ENCODE measurements around the gene FBXL7. TPM values are rescaled to one million over a fixed set of nuclear protein-coding genes. Genes with fewer than 3 reads are reported as not detected.

FBXL7 gene
- polyA plus RNA-seq, 1 donor (not counting 4 experiments of a cell fraction or from before 2014, with no cell fraction given), result 0.22 TPM

- dilution Hi-C loops (cut with MboI; ENCODE audit: extremely low pct_ligation_motif_present, low sequenced_read_pairs), result no loop called here
- DNase-seq (ENCODE audit: low read depth, low spot score) (no peak), FAIRE-seq (no peak)
- H3K4me2 ChIP-seq (ENCODE audit: control insufficient read depth, extremely low read depth, insufficient read depth, low read depth, low read length), result no peak overlapping the region
- no peak overlapping the region for H3K9ac ChIP-seq (ENCODE audit: control insufficient read depth, extremely low read depth, insufficient read depth, low read length)
- no peak overlapping the region for H2AFZ ChIP-seq (ENCODE audit: control insufficient read depth, low read length)
- H3K27ac ChIP-seq (ENCODE audit: control insufficient read depth, insufficient read depth, low read length), result no peak overlapping the region
- H3K9me3 ChIP-seq (ENCODE audit: control insufficient read depth, low read depth, low read length), result no peaks in the 10 kb centered on the region
- no peaks in the 10 kb centered on the region for H3K27me3 ChIP-seq (ENCODE audit: control insufficient read depth, extremely low read depth, insufficient read depth, low read length)
- no peaks in the 10 kb centered on the region for H3K79me2 ChIP-seq (ENCODE audit: control insufficient read depth, insufficient read depth, low read length)
- TF ChIP-seq CTCF (optimal IDR thresholded peaks at IDR 0.05 in 1 of 3, IDR thresholded peaks at IDR 0.05 in 1 of 3, conservative IDR thresholded peaks at IDR 0.05 in 1 of 3; ENCODE audit: extremely low read depth in 1 of 3, insufficient read depth in 2 of 3, low read length in 3 of 3) (no peak), EZH2 (IDR thresholded peaks at IDR 0.05; ENCODE audit: low read length) (no peak)
- no peaks in the 10 kb centered on the region for H3K36me3 ChIP-seq (ENCODE audit: control insufficient read depth in 2 of 2, extremely low read depth in 1 of 2, insufficient read depth in 2 of 2, low read length in 2 of 2)
- no peaks in the 10 kb centered on the region for H3K9me1 ChIP-seq (ENCODE audit: control insufficient read depth, extremely low read depth, insufficient read depth, low read length)
- H3K4me3 ChIP-seq (ENCODE audit: control insufficient read depth in 2 of 3, extremely low read depth in 1 of 3, insufficient read depth in 2 of 3, low read depth in 1 of 3, low read length in 3 of 3), result no peak overlapping the region
- H4K20me1 ChIP-seq (ENCODE audit: control insufficient read depth, extremely low read depth, insufficient read depth, low read length), result no peaks in the 10 kb centered on the region
- no peaks in the 10 kb centered on the region for H3K4me1 ChIP-seq (ENCODE audit: control insufficient read depth, extremely low read depth, insufficient read depth, low read length)
These were observed 298.0 kb downstream of the FBXL7 start for GRCh38 chr5:15798006-15798405.

GRCh38 chr5:15799014-15799413, 299.0 kb downstream of the FBXL7 start:
- Histone ChIP-seq H3K9me1 (ENCODE audit: control insufficient read depth, extremely low read depth, insufficient read depth, low read length) (no peaks in the 10 kb centered on the region), H2AFZ (ENCODE audit: control insufficient read depth, low read length) (no peak overlapping the region), H3K79me2 (ENCODE audit: control insufficient read depth, insufficient read depth, low read length) (no peaks in the 10 kb centered on the region), H3K36me3 (ENCODE audit: control insufficient read depth in 2 of 2, extremely low read depth in 1 of 2, insufficient read depth in 2 of 2, low read length in 2 of 2) (no peaks in the 10 kb centered on the region), H3K4me3 (ENCODE audit: control insufficient read depth in 2 of 3, extremely low read depth in 1 of 3, insufficient read depth in 2 of 3, low read depth in 1 of 3, low read length in 3 of 3) (no peak overlapping the region), H3K27me3 (ENCODE audit: control insufficient read depth, extremely low read depth, insufficient read depth, low read length) (no peaks in the 10 kb centered on the region), H3K4me1 (ENCODE audit: control insufficient read depth, extremely low read depth, insufficient read depth, low read length) (no peaks in the 10 kb centered on the region), H3K9ac (ENCODE audit: control insufficient read depth, extremely low read depth, insufficient read depth, low read length) (no peak overlapping the region), H4K20me1 (ENCODE audit: control insufficient read depth, extremely low read depth, insufficient read depth, low read length) (no peaks in the 10 kb centered on the region), H3K9me3 (ENCODE audit: control insufficient read depth, low read depth, low read length) (no peaks in the 10 kb centered on the region), H3K27ac (ENCODE audit: control insufficient read depth, insufficient read depth, low read length) (no peak overlapping the region), H3K4me2 (ENCODE audit: control insufficient read depth, extremely low read depth, insufficient read depth, low read depth, low read length) (no peak overlapping the region)
- TF ChIP-seq EZH2 (IDR thresholded peaks at IDR 0.05; ENCODE audit: low read length), result no peak
- TF ChIP-seq CTCF (optimal IDR thresholded peaks at IDR 0.05 in 1 of 3, IDR thresholded peaks at IDR 0.05 in 1 of 3, conservative IDR thresholded peaks at IDR 0.05 in 1 of 3; ENCODE audit: extremely low read depth in 1 of 3, insufficient read depth in 2 of 3, low read length in 3 of 3), result no peak
- FAIRE-seq (no peak), DNase-seq (ENCODE audit: low read depth, low spot score) (no peak)
- dilution Hi-C loops (cut with MboI; ENCODE audit: extremely low pct_ligation_motif_present, low sequenced_read_pairs), result no loop called here
